Calu3 (cell line): Measurements from ENCODE around the gene PRKN. TPM values are rescaled to one million over a fixed set of nuclear protein-coding genes. Genes with fewer than 3 reads are reported as not detected.
"Not testable (repeated sequence)": the region's sequence is repeated elsewhere in the genome, so short reads cannot be mapped to it uniquely, and the experiment has no call there.

ENCODE experiments used
- BruUV-seq: library from RNA; stranded (reverse); fragments of 400-500 nt; replicated peaks from 2 replicates; lab custom pipeline; 2021; lab: Mats Ljungman, UMichigan
- CTCF ChIA-PET: fragments of 300-600 bp; sonication (Branson Sonifier 250); formaldehyde crosslinking; loops from one replicate; lab custom pipeline; 2022; ENCODE audit warnings: antibody characterized with exemption; lab: Charles Lee
- DNase-seq: peaks from one replicate; pipeline ENCODE4 v3.0.0; 2022
- H3K27ac Mint-ChIP-seq: one replicate; pipeline ENCODE4 v1.8.0; 2022; ENCODE audit warnings: mixed read lengths; ENCODE audit not compliant: unreplicated experiment
- H3K27me3 Mint-ChIP-seq: one replicate; pipeline ENCODE4 v1.8.0; 2022; ENCODE audit warnings: mixed read lengths; ENCODE audit not compliant: unreplicated experiment
- H3K36me3 Mint-ChIP-seq: one replicate; pipeline ENCODE4 v1.8.0; 2022; ENCODE audit warnings: mild to moderate bottlenecking, moderate library complexity, mixed read lengths; ENCODE audit not compliant: insufficient read depth, unreplicated experiment
- H3K4me1 Mint-ChIP-seq: one replicate; pipeline ENCODE4 v1.8.0; 2022; ENCODE audit warnings: mild to moderate bottlenecking, low read depth, mixed read lengths; ENCODE audit not compliant: unreplicated experiment
- H3K4me3 Mint-ChIP-seq: one replicate; pipeline ENCODE4 v1.8.0; 2022; ENCODE audit warnings: mild to moderate bottlenecking, low read depth, moderate library complexity, mixed read lengths; ENCODE audit not compliant: unreplicated experiment
- H3K9me3 Mint-ChIP-seq: one replicate; pipeline ENCODE4 v1.8.0; 2022; ENCODE audit warnings: low read depth, mixed read lengths; ENCODE audit not compliant: unreplicated experiment
- intact Hi-C: fragments of 100-400 bp; cut with micrococcal nuclease; formaldehyde crosslinking; loops from one replicate; pipeline ENCODE4 v1.10.0; 2022; ENCODE audit not compliant: unreplicated experiment
- total RNA-seq: library from RNA; stranded (reverse); gene quantifications from 2 replicates; pipeline ENCODE4 v1.2.3, GENCODE V29; 2022
- TF ChIP-seq, protein P1 (sequence below): fragments of 200-600 bp; IDR thresholded peaks from one replicate; pipeline ENCODE4 v1.8.0; 2022; ENCODE audit warnings: antibody characterized with exemption; ENCODE audit not compliant: unreplicated experiment

The PRKN gene
- total RNA-seq, 1 experiment from 2014 or later: 3.8 TPM

DNA sequence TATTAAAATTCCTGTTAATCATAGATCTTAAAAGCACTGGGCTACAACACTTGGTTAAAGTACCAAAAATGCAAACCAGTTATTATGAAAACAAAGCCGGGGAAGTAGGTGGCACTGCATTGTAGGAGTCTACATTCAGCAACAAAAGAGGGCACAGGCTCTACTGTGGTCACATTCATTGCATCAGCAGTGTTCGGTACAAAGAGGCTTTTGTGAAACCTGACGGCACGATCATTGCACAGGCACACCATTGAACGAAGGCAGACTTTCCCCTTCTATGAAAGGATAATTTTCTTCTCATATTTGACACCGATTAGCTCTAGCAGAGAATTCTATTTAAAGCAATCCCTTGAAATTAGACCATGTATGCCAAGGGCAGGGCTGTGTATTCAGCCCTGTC, 1409.1 kb downstream of the PRKN start:
- peaks cover 10% of the 10 kb centered on the region for H3K9me3 Mint-ChIP-seq
- no peaks in the 10 kb centered on the region for H3K36me3 Mint-ChIP-seq
- no peak overlapping the region for H3K4me3 Mint-ChIP-seq
- H3K4me1 Mint-ChIP-seq: peaks cover 29% of the 10 kb centered on the region
- peak overlapping the region; percentile 74 for H3K27ac Mint-ChIP-seq
- CTCF ChIA-PET: interaction anchor here (0.7 kb wide), 1 partner anchor 44 kb away, joined by 6 read pairs; the partner anchor contains the start of gene AGPAT4
- BruUV-seq: no TSS peak
- DNase-seq: peak; percentile 54
- intact Hi-C loops: loop anchor here (5.0 kb wide), 2 partner anchors 46 to 49 kb away; partner anchors contain the start of gene AGPAT4
- TF ChIP-seq, protein P1, sequence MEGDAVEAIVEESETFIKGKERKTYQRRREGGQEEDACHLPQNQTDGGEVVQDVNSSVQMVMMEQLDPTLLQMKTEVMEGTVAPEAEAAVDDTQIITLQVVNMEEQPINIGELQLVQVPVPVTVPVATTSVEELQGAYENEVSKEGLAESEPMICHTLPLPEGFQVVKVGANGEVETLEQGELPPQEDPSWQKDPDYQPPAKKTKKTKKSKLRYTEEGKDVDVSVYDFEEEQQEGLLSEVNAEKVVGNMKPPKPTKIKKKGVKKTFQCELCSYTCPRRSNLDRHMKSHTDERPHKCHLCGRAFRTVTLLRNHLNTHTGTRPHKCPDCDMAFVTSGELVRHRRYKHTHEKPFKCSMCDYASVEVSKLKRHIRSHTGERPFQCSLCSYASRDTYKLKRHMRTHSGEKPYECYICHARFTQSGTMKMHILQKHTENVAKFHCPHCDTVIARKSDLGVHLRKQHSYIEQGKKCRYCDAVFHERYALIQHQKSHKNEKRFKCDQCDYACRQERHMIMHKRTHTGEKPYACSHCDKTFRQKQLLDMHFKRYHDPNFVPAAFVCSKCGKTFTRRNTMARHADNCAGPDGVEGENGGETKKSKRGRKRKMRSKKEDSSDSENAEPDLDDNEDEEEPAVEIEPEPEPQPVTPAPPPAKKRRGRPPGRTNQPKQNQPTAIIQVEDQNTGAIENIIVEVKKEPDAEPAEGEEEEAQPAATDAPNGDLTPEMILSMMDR: no peak
- no peaks in the 10 kb centered on the region for H3K27me3 Mint-ChIP-seq

DNA sequence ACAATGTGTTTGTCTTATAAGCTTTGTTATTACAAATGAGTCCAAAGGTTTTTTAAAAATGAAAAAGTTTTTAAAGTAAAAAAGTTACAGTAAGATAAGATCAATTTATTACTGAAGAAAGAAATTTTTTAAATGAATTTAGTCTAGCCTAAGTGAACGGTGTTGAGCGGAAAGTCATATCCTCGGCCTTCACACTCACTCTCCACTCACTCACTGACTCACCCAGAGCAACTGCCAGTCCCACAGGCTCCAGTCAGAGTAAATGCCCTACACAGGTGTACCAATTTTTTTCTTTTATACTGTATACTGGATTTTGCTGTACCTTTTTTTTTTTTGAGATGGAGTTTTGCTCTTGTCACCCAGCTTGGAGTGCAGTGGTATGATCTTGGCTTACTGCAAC, 1411.0 kb downstream of the PRKN start:
- Mint-ChIP-seq H3K27ac (no peak overlapping the region), H3K4me1 (peaks cover 29% of the 10 kb centered on the region), H3K36me3 (no peaks in the 10 kb centered on the region), H3K9me3 (peaks cover 13% of the 10 kb centered on the region), H3K4me3 (no peak overlapping the region), H3K27me3 (no peaks in the 10 kb centered on the region)
- no peak for DNase-seq
- no TSS peak for BruUV-seq
- TF ChIP-seq, protein P1: no peak
- CTCF ChIA-PET: no interaction called here
- intact Hi-C loops: loop anchor here (5.0 kb wide), 2 partner anchors 44 to 51 kb away; partner anchors contain the start of gene AGPAT4

DNA sequence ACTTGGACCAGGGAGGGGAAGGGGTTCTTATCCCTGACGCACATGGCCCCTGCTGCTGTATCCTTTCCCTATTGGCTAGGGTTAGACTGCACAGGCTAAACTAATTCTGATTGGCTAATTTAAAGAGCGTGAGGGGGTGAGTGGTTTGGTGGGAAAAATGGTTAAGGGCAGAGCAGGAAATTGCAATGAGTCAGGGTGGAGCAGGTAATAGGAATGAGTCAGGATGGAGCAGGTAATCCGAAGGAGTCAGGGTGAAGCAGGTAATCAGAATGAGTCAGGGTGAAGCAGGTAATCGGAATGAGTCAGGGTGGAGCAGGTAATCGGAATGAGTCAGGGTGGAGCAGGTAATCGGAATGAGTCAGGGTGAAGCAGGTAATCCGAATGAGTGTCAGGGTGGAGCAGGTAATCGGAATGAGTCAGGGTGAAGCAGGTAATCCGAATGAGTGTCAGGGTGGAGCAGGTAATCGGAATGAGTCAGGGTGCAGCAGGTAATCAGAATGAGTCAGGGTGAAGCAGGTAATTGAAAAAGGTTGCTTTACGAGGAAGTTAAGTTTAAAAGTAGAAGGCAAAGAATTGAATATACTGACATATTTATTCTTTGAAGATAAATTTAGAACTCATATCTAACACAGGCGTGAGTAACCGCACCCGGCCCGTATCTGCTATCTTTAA, 1412.2 kb downstream of the PRKN start:
- CTCF ChIA-PET, DNase-seq, H3K27me3 Mint-ChIP-seq, BruUV-seq, H3K36me3 Mint-ChIP-seq, H3K4me3 Mint-ChIP-seq: not testable (repeated sequence)
- Mint-ChIP-seq H3K4me1 (peaks cover 29% of the 10 kb centered on the region), H3K9me3 (peaks cover 13% of the 10 kb centered on the region), H3K27ac (peak overlapping the region; percentile 40)
- intact Hi-C loops: loop anchor here (5.0 kb wide), 2 partner anchors 43 to 52 kb away; partner anchors contain the start of gene AGPAT4

DNA sequence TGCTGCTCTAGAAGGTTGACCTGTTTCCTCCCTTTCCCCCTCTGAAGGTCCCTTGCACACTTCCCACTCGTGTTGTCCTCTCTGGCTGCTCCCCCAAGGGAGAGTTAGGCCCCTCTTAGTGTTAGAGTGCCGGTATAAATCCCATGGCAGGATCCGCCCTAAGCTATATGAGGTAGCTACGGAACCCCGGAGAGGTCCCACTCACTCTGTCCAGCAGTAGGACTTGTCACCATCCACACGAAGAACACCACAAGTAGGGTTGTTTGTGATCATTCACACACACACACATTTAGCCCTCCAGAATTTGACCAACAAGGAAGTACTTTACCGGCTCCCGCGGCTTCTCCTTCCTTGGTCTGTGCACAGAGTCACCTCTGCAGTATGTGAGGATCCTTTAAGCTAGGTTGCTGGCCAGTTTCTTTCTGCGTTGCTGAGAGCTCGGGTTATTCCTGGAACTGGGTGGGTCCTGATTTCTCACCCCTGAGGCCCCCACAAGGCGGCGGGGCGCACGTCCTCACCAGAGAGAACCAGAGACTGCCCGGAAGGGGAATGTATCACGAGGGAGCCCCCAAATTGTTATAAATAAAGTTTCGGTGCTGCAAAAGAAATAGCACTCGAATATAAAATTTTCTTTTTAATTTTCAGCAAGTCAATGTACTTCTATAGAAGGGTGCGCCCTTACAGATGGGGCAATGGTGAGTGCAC, 1412.9 kb downstream of the PRKN start:
- peak overlapping the region; percentile 40 for H3K27ac Mint-ChIP-seq
- H3K27me3 Mint-ChIP-seq, H3K4me3 Mint-ChIP-seq, DNase-seq, H3K36me3 Mint-ChIP-seq, CTCF ChIA-PET, BruUV-seq: not testable (repeated sequence)
- H3K4me1 Mint-ChIP-seq: peaks cover 29% of the 10 kb centered on the region
- H3K9me3 Mint-ChIP-seq: peaks cover 15% of the 10 kb centered on the region
- intact Hi-C loops: loop anchor here (5.0 kb wide), 2 partner anchors 42 to 53 kb away; partner anchors contain the start of gene AGPAT4

DNA sequence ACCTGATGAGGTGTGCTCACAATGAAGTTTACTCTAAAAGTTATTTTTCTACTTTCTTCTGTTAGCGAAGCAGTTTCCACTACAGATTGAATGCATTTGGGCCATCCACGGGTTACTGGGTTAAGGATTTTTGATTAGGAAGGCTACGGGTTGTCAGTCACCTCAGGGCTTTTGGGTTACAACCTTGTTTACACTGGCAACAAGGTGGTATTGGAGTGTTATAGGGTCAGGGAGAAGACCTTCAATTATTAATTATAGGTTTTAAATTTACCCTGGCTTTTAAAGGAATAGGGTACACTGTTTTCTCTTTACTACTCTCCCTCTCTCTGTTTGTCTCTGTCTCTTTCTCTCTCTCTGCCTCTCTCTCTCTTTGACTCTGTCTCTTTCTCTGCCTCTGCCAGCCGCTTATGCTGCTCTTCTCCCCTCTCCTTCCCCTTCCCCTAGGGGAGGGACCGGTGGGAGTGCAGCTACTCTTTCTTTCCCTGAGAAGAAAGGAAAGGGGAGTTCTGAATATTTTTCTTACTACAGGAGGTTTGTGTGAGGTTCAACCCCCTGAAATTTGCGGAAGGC, 1413.5 kb downstream of the PRKN start:
- intact Hi-C loops: no loop called here
- H3K9me3 Mint-ChIP-seq: peaks cover 17% of the 10 kb centered on the region
- peaks cover 23% of the 10 kb centered on the region for H3K4me1 Mint-ChIP-seq
- CTCF ChIA-PET: no interaction called here
- H3K4me3 Mint-ChIP-seq: no peak overlapping the region
- TF ChIP-seq, protein P1: no peak
- DNase-seq: no peak
- H3K27me3 Mint-ChIP-seq: no peaks in the 10 kb centered on the region
- no peaks in the 10 kb centered on the region for H3K36me3 Mint-ChIP-seq
- no TSS peak for BruUV-seq
- no peak overlapping the region for H3K27ac Mint-ChIP-seq

DNA sequence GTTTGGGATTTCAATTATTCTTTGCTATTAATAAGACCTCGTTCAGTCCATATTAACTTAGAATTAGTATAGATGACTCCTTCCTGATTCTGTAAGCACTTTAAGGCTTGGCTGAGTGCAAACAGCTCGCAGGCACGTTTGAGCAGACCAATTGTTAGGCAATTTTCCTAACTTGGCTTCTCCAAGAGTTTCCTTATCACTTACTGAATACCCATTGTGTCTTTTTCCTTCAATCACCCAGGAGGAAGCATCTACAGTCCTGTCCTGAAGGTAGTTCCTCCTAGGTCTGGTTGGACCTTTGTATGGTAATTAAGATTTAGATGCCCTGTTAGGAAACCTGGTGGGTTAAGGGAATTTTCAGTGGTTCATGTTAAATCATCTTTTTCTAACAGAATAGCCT, 1414.1 kb downstream of the PRKN start:
- H3K36me3 Mint-ChIP-seq, DNase-seq, CTCF ChIA-PET, BruUV-seq, intact Hi-C loops, H3K4me3 Mint-ChIP-seq, H3K27ac Mint-ChIP-seq, H3K27me3 Mint-ChIP-seq: not testable (repeated sequence)
- Mint-ChIP-seq H3K9me3 (peaks cover 17% of the 10 kb centered on the region), H3K4me1 (peaks cover 17% of the 10 kb centered on the region)

DNA sequence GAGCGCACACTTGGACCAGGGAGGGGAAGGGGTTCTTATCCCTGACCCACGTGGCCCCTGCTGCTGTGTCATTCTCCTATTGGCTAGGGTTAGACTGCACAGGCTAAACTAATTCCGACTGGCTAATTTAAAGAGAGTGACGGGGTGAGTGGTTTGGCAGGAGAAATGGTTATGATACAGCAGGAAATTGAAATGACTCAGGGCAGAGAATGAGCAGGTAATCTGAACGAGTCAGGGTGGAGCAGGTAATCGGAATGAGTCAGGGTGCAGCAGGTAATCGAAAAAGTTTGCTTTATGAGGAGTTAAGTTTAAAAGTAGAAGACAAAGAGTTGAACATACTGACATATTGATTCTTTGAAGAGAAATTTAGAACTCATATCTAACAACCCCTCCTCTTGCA, 1417.8 kb downstream of the PRKN start:
- H3K4me1 Mint-ChIP-seq, intact Hi-C loops, H3K27me3 Mint-ChIP-seq, CTCF ChIA-PET, DNase-seq, H3K27ac Mint-ChIP-seq, BruUV-seq, H3K4me3 Mint-ChIP-seq, H3K36me3 Mint-ChIP-seq: not testable (repeated sequence)
- peaks cover 11% of the 10 kb centered on the region for H3K9me3 Mint-ChIP-seq
